Measurements from ENCODE around the gene TGM5.

GRCh38 chr15:43214169-43214568 is 52.6 kb downstream of the TGM5 start:
- TF ChIP-seq MYBL2 (CRISPR knock-in tag; IDR thresholded peaks at IDR 0.05) = no peak
- no peak for TF ChIP-seq MAX (CRISPR knock-in tag; IDR thresholded peaks at IDR 0.05)
- no peak for TF ChIP-seq CTCF (IDR thresholded peaks at IDR 0.05)

Data from WTC11 (cell line).